Aorta (tissue), 5 donors: Measurements from ENCODE around the gene ARHGEF26. TPM values are rescaled to one million over a fixed set of nuclear protein-coding genes. Genes with fewer than 3 reads are reported as not detected.
A peak's percentile ranks its signal among the peaks of the same experiment; 100 is the strongest.

ENCODE experiments used
- ATAC-seq: fragments of 200-7000 bp; cut with Tn5 transposase; one replicate; pipeline ENCODE4 v1.9.1; 2022; ENCODE audit warnings: moderate library complexity; ENCODE audit not compliant: low FRiP score
- DNase-seq, 2 donors: peaks; one replicate each; pipeline ENCODE4 v3.0.0-alpha.2; 2020
- H3K27ac ChIP-seq, 2 donors: one replicate each; pipeline ENCODE4 v1.5.1; 2013; ENCODE audit warnings: low read length in 2 of 2, mild to moderate bottlenecking in 2 of 2, moderate library complexity in 2 of 2, control low read depth in 1 of 2, inconsistent platforms in 1 of 2, low read depth in 1 of 2
- H3K27me3 ChIP-seq, 2 donors: one replicate each; pipeline ENCODE4 v1.6.1; 2013; ENCODE audit warnings: control low read depth in 1 of 2, low read length in 1 of 2, mild to moderate bottlenecking in 1 of 2, moderate library complexity in 1 of 2; ENCODE audit not compliant: insufficient read depth in 2 of 2, control insufficient read depth in 1 of 2
- H3K36me3 ChIP-seq, 2 donors: one replicate each; pipeline ENCODE4 v1.6.1; 2013; ENCODE audit warnings: control low read depth in 1 of 2, low read length in 1 of 2, mild to moderate bottlenecking in 1 of 2; ENCODE audit not compliant: insufficient read depth in 2 of 2, control insufficient read depth in 1 of 2
- H3K4me1 ChIP-seq, 2 donors: one replicate each; pipeline ENCODE4 v1.6.1; 2013; ENCODE audit warnings: low read length in 2 of 2, control low read depth in 1 of 2, mild to moderate bottlenecking in 1 of 2, moderate library complexity in 1 of 2; ENCODE audit not compliant: insufficient read depth in 2 of 2, control insufficient read depth in 1 of 2
- H3K4me3 ChIP-seq, 2 donors: one replicate each; pipeline ENCODE4 v1.5.1; 2013; ENCODE audit warnings: low read length in 2 of 2, control low read depth in 1 of 2, mild to moderate bottlenecking in 1 of 2
- H3K9me3 ChIP-seq: one replicate; pipeline ENCODE4 v1.6.1; 2013; ENCODE audit warnings: mild to moderate bottlenecking, low read length; ENCODE audit not compliant: control insufficient read depth
- WGBS, 2 donors: extraction: QIAGEN DNeasy Blood & Tissue Kit; methylation state at CpG; one replicate each; pipeline ENCODE4 v1.1.7; 2013; 5-methylcytosine and 5-hydroxymethylcytosine counted together
- intact Hi-C, 2 donors: fragments of 100-400 bp; cut with DNase I; formaldehyde crosslinking; loops; one replicate each; pipeline versions ENCODE4 v1.14.2 to v1.15.0; 2022
- polyA plus RNA-seq, 2 donors: library from polyadenylated mRNA; stranded (reverse); fragments of 200-250 nt; gene quantifications; one replicate each; pipeline ENCODE4 v1.2.3, GENCODE V29; 2013
- total RNA-seq, 2 donors: library from RNA; stranded (reverse); fragmentation: NEBNext Ultra II Directional; extraction: Animal tissue kit (Norgen Biotek cat#: 25700); gene quantifications; one replicate each; pipeline ENCODE4 v1.2.1, GENCODE V29; 2021
- donor health status: healthy with polysubstance abuse.
- donor health status: Bipolar disorder and iron deficiency.
- donor health status: DM: no; HTN: no; CAD: no.
- donor health status: DM: no; HTN: no; CAD: no.
- donor health status: DM: yes; HTN: yes; CAD: no.

The ARHGEF26 gene
- total and polyA plus RNA-seq, 4 donors = 16.4 to 31.5 (median 25.7) TPM

DNA sequence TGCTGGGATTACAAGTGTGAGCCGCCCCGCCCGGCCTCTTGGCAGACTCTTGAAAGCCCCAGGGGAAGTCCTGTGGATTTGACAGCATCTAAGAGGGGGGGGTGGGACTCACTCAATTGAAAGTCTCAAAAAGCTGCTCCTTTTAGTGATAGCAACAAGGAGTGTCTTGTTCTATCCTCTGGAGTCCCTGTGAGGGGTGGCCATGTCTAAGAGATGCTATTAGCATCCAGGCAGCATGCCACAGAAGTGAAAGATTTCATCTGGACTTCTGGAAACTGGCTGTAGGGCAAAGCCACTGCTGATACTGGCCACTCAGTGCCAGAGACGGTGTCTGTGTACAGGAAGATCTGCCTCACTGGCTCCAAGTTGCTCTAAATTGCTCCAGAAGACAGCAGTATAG, 129.1 kb downstream of the ARHGEF26 start:
- 95 to 96% methylated on average over 4 of the region's 4 CpGs for WGBS, 2 donors
- Histone ChIP-seq H3K4me1 (no peaks in the 10 kb centered on the region), H3K36me3 (peaks cover 3 to 7% of the 10 kb centered on the region in 2 donors), H3K4me3 (no peak overlapping the region), H3K27ac (no peak overlapping the region), H3K9me3 (no peaks in the 10 kb centered on the region), H3K27me3 (no peaks in the 10 kb centered on the region)
- DNase-seq = no peak
- no peak for ATAC-seq
- intact Hi-C loops = loop anchor here (5.0 to 10.0 kb wide), 2 partner anchors 128 to 245 kb away; partner anchors contain the start of gene ARHGEF26 (in 1 of the 2)

DNA sequence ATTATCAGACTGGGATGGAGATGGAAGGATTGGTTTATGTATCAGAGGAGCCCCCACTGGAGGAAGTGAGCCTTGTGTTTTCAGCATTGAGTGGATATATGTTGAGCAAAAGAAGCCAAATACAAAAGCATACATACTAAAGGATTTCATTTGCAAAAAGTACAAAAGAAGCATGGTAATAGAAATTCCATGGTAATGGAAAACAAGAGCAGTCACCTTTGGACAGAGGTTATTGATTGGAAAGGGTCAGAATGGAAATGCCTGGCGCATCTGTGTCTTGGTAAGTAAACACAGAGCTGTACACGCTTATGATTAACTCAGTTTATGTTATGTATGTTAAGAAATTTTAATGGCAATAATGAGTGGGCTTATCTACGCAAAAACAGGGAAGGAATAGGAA, 130.4 kb downstream of the ARHGEF26 start:
- intact Hi-C loops = loop anchor here (2.0 to 10.0 kb wide), 3 partner anchors 129 to 247 kb away; partner anchors contain the start of gene ARHGEF26 (in 1 of the 2)
- peaks cover 3 to 10% of the 10 kb centered on the region in 2 donors for H3K36me3 ChIP-seq
- no peak for ATAC-seq
- no peaks in the 10 kb centered on the region for H3K4me1 ChIP-seq
- H3K9me3 ChIP-seq = no peaks in the 10 kb centered on the region
- no peak for DNase-seq
- WGBS, 2 donors = 93 to 98% methylated on average over 3 of the region's 3 CpGs
- H3K4me3 ChIP-seq = no peak overlapping the region
- no peaks in the 10 kb centered on the region for H3K27me3 ChIP-seq
- no peak overlapping the region for H3K27ac ChIP-seq

DNA sequence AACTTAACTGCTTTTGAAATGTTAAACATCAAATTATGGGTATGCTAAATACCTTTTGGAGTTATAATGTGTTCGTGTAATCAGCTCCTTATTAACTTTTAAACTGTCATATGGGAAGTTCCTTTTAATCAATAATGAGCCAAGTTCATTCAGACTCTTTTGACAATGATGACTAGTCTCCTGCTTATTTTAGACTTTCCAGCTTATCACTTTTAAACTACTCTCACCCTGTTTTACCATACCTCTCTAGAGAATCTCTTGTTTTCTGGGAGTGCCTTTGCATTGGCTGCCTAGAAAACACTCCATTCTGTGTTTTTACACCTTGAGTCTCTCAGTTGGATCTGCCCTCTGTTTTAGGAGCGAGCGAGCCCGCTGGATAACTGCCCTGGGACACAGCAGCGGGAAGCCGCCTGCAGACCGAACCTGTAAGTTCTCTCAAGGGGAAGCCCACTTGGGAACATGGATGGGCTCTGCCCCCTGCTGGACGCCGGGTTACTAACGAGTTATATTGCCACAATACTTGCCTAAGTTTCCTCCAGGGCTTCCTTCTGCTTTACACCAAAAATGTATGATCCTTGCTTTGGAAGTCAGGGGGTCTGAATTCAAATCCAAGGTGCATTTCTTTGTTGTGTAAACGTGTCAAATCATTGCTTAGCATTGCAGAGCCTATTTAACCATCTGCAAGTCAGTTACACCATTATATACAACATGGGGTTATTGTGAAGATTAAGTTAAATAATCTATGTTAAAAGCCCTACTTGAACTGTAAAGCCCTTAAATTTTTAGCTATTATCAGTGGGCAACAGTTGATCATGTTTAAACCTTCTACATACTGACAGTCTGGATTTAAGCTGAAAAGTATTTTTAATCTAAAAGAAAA, 131.8 kb downstream of the ARHGEF26 start:
- Histone ChIP-seq H3K27ac (no peak overlapping the region), H3K27me3 (no peaks in the 10 kb centered on the region), H3K36me3 (peaks cover 5 to 10% of the 10 kb centered on the region in 2 donors), H3K4me1 (no peaks in the 10 kb centered on the region), H3K4me3 (no peak overlapping the region), H3K9me3 (no peaks in the 10 kb centered on the region)
- WGBS, 2 donors = 4% methylated on average over 11 of the region's 11 CpGs
- peak; percentile 94 for ATAC-seq
- intact Hi-C loops = loop anchor here (2.0 to 10.0 kb wide), 3 partner anchors 131 to 248 kb away; partner anchors contain the start of gene ARHGEF26 (in 1 of the 2)
- DNase-seq = peak; percentile 93 to 98

DNA sequence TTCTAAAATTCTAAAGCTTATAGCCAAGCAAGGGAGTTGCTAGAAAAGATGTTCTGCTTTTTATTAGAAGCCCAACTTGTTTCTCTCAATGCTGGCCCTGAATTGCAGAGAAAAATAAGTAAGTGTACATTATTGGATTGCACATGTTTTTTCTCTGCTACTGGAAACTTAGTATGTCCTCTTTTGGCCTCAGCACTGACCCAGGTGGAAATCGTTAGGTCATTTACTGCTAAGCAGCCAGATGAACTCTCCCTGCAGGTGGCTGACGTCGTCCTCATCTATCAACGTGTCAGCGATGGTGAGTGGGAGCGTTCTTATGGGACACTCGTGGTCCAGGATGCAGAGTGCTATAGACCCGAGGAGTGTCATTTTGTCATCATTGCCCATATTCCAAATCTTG, 133.3 kb downstream of the ARHGEF26 start:
- WGBS, 2 donors = 71 to 77% methylated on average over 8 of the region's 8 CpGs
- intact Hi-C loops = loop anchor here (2.0 to 10.0 kb wide), 3 partner anchors 132 to 250 kb away; partner anchors contain the start of gene ARHGEF26 (in 1 of the 2)
- DNase-seq (no peak), ATAC-seq (no peak)
- Histone ChIP-seq H3K9me3 (peaks cover 2% of the 10 kb centered on the region), H3K27ac (no peak overlapping the region), H3K27me3 (no peaks in the 10 kb centered on the region), H3K4me1 (no peaks in the 10 kb centered on the region), H3K36me3 (peaks cover 8 to 17% of the 10 kb centered on the region in 2 donors), H3K4me3 (no peak overlapping the region)

DNA sequence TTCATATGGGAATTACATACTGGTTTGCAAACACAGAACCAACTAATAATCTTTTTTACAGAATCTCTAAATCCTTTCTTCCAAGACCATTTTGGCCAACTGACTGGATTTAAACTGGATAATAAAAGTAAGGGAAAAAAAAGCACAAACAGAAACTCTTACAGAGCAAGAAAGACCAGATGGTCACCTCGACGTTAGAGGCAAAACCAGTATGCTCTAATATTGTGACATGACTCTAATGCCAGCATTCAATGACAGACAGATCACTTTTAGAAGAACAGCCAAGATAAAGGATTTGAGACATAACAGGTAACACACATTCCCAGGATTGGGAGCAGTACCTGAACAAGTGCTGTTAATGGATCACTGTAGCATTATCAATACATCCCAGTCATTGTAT, 152.2 kb downstream of the ARHGEF26 start:
- no peak overlapping the region for H3K27ac ChIP-seq
- DNase-seq (no peak), ATAC-seq (no peak)
- H3K36me3 ChIP-seq = peaks cover 4% of the 10 kb centered on the region in 2 donors
- no peaks in the 10 kb centered on the region for H3K4me1 ChIP-seq
- intact Hi-C loops = no loop called here
- WGBS, 2 donors = 62 to 63% methylated on average over 2 of the region's 2 CpGs
- no peak overlapping the region for H3K4me3 ChIP-seq
- H3K27me3 ChIP-seq = no peaks in the 10 kb centered on the region
- H3K9me3 ChIP-seq = no peaks in the 10 kb centered on the region

DNA sequence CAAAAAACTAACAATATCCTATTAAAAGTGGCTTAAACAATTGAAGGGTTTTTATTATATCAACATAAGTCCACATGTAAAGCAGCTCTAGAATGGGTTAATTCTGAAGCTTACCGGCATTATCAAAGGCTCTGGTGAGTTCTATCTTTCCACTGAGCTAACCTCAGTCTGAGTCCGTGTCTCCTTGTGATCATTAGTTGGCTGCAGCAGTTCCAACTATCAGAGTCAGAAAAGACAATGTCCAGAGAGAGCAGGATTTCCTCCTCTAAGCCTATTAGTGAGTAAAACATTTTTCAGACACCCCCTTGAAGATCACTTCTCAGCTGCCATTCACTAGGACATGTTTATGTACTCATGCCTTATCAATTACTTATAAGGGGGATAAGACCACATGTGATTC, 153.2 kb downstream of the ARHGEF26 start:
- 55 to 60% methylated on average over 2 of the region's 2 CpGs for WGBS, 2 donors
- peaks cover 4% of the 10 kb centered on the region in 2 donors for H3K36me3 ChIP-seq

DNA sequence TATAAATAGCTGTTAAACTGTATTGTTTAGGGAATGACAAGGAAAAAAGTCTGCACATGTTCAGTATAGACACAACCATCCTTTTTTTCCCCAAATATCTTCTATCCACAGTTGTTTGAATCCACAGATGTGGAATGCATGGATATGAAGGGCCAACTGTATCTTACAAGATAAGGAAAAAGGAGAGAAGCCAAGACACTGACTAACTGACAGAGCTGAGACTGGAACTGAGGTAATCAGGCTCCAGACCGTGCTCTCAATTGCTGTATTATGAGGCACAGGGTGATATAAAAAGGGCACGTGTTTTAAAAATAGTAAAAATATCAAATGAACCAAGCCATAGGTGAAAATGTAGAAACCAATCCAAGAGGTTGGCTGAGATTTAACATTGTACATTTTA, 154.1 kb downstream of the ARHGEF26 start:
- Histone ChIP-seq H3K27ac (no peak overlapping the region), H3K9me3 (no peaks in the 10 kb centered on the region), H3K36me3 (peaks cover 4% of the 10 kb centered on the region in 2 donors), H3K27me3 (no peaks in the 10 kb centered on the region), H3K4me1 (no peaks in the 10 kb centered on the region), H3K4me3 (no peak overlapping the region)
- 60 to 66% methylated on average over 2 of the region's 2 CpGs for WGBS, 2 donors
- no peak for DNase-seq
- no peak for ATAC-seq
- intact Hi-C loops = no loop called here

More for the DNA sequence above, 153.2 kb downstream of the ARHGEF26 start:
- no peak overlapping the region for H3K4me3 ChIP-seq
- no peaks in the 10 kb centered on the region for H3K9me3 ChIP-seq
- intact Hi-C loops = no loop called here
- DNase-seq (no peak), ATAC-seq (no peak)
- no peaks in the 10 kb centered on the region for H3K4me1 ChIP-seq
- H3K27me3 ChIP-seq = no peaks in the 10 kb centered on the region
- H3K27ac ChIP-seq = no peak overlapping the region

DNA sequence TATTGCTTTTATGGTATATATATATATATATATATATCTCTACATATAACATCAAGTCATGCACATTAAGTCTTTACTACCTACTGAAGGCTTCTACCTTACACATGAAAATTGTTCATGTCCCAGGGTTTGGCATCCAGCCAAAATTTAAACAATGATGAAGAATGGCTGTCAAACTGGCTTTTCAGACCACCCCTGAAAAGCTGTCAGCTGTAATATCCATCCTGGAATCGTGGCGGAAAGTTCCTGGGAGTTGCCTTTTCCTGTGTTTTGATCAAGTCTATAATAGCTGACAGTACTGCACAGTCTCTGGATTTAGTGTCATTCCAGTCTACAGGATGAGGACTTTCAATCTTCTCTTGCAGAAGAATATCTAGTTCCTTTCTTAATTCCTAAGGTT, 154.8 kb downstream of the ARHGEF26 start:
- Histone ChIP-seq H3K27ac (peak overlapping the region in 1 of 2 donors; percentile 44), H3K36me3 (peaks cover 4% of the 10 kb centered on the region in 2 donors), H3K4me3 (no peak overlapping the region), H3K4me1 (no peaks in the 10 kb centered on the region), H3K9me3 (no peaks in the 10 kb centered on the region), H3K27me3 (no peaks in the 10 kb centered on the region)
- ATAC-seq (no peak), DNase-seq (no peak)
- intact Hi-C loops = no loop called here
- 54% methylated on average over 2 of the region's 2 CpGs for WGBS, 2 donors

DNA sequence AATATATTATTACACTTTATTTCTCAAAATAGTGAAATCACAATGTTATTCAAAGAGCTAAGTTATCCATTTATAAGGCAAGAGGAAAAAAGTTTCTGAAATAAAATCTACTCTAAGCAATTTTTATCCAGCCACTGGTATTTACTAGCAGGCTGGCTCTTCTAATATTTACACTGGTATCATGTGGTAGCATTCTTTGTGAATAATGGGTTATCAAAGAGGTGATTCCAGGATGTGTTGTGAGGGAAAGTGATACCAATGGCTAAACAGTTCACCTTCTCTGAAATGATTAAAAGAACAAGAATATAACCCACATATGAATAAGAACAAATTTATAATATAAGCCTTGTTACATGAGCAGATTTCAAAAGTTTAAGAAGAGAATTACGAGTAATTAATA, 159.0 kb downstream of the ARHGEF26 start:
- Histone ChIP-seq H3K27me3 (no peaks in the 10 kb centered on the region), H3K27ac (no peak overlapping the region), H3K4me1 (no peaks in the 10 kb centered on the region), H3K4me3 (no peak overlapping the region), H3K36me3 (peaks cover 0 to 2% of the 10 kb centered on the region in 2 donors), H3K9me3 (no peaks in the 10 kb centered on the region)
- ATAC-seq (no peak), DNase-seq (no peak)
- 97% methylated on average over 1 of the region's 1 CpG for WGBS, 2 donors
- intact Hi-C loops = no loop called here
